Thymus (tissue), 11 donors: ENCODE results near the gene CDC5L. TPM values are rescaled to one million over a fixed set of nuclear protein-coding genes. Genes with fewer than 3 reads are reported as not detected.

ENCODE experiments used
- DNase-seq, 9 donors: peaks; one replicate each; pipeline ENCODE4 v3.0.0-alpha.2; 2013; ENCODE audit warnings: low spot score in 9 of 9, low read depth in 6 of 9, missing footprints in 1 of 9
- H3K27ac ChIP-seq, 2 donors: one replicate each; pipeline ENCODE4 v1.5.1; 2013; ENCODE audit warnings: control low read depth in 1 of 2, low read depth in 1 of 2, low read length in 1 of 2, mild to moderate bottlenecking in 1 of 2, moderate library complexity in 1 of 2
- H3K27me3 ChIP-seq, 2 donors: one replicate each; pipeline ENCODE4 v1.5.1; 2013; ENCODE audit warnings: low read length in 1 of 2; ENCODE audit not compliant: control insufficient read depth in 2 of 2, insufficient read depth in 1 of 2
- H3K36me3 ChIP-seq, 2 donors: one replicate each; pipeline ENCODE4 v1.5.1; 2013; ENCODE audit warnings: low read length in 1 of 2, mild to moderate bottlenecking in 1 of 2, moderate library complexity in 1 of 2; ENCODE audit not compliant: control insufficient read depth in 2 of 2, insufficient read depth in 2 of 2
- H3K4me1 ChIP-seq, 2 donors: one replicate each; pipeline ENCODE4 v1.5.1; 2013; ENCODE audit warnings: low read length in 2 of 2; ENCODE audit not compliant: control insufficient read depth in 2 of 2, insufficient read depth in 2 of 2
- H3K4me3 ChIP-seq, 2 donors: one replicate each; pipeline ENCODE4 v1.5.1; 2013; ENCODE audit warnings: low read length in 2 of 2, control low read depth in 1 of 2, mild to moderate bottlenecking in 1 of 2
- H3K9me3 ChIP-seq, 2 donors: one replicate each; pipeline ENCODE4 v1.5.1; 2013; ENCODE audit warnings: low read length in 1 of 2, mild to moderate bottlenecking in 1 of 2; ENCODE audit not compliant: control insufficient read depth in 2 of 2, insufficient read depth in 1 of 2
- WGBS: extraction: QIAGEN DNeasy Blood & Tissue Kit; methylation state at CpG from one replicate; pipeline ENCODE4 v1.1.7; 2013; 5-methylcytosine and 5-hydroxymethylcytosine counted together
- polyA plus RNA-seq: library from polyadenylated mRNA; stranded (reverse); fragments of 200-250 nt; gene quantifications from one replicate; pipeline ENCODE4 v1.2.3, GENCODE V29; 2013
- total RNA-seq: library from RNA; stranded (reverse); fragments of 120-200 nt; gene quantifications from one replicate; pipeline ENCODE4 v1.2.4, GENCODE V29; 2013
- donor health status: healthy.

Gene CDC5L
- total and polyA plus RNA-seq, 2 donors: 12.7 to 30.9 TPM

DNA sequence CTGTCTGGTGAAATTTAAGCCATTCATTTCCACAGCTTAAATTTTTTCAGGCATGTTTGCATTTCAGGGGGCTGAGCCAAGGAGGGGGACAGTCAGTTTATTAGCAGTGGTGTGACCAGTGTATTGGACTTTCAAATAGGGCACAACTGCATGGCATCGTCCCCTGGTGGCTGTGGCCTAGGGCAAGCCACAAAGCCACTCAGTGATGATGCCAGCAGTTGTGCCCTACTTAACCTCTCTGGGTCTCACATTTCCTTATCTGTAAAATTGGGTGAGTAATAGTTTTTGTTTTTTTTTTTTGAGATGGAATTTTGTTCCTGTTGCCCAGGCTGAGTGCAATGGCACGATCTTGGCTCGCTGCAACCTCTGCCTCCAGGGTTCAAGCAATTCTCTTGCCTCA is 48.0 kb downstream of the CDC5L start:
- Histone ChIP-seq H3K27me3 (no peaks in the 10 kb centered on the region), H3K9me3 (no peaks in the 10 kb centered on the region), H3K4me3 (no peak overlapping the region), H3K27ac (no peak overlapping the region), H3K4me1 (no peaks in the 10 kb centered on the region), H3K36me3 (peaks cover 7 to 18% of the 10 kb centered on the region in 2 donors)
- WGBS: over 99% methylated on average over 3 of the region's 3 CpGs
- no peak for DNase-seq

DNA sequence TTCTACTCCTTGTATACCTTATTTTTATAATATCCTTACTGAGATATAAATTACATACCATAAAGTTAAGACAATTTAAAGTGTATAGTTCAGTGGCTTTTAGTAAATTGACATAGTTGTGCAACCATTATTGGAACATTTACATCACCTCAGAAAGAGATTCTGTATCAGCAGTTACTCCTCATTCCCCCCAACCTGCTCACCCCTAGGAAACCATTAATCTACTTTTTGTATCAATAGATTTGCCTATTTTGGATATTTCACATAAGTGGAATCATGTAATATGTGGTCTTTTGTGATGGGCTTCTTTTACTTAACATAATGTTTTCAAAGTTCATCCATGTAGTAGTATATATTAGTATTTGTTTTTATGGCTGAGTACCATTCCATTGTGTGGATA is 51.3 kb downstream of the CDC5L start:
- no peaks in the 10 kb centered on the region for H3K27me3 ChIP-seq
- H3K4me1 ChIP-seq: no peaks in the 10 kb centered on the region
- peaks cover 9 to 14% of the 10 kb centered on the region in 2 donors for H3K36me3 ChIP-seq
- no peak overlapping the region for H3K27ac ChIP-seq
- DNase-seq: no peak
- no peak overlapping the region for H3K4me3 ChIP-seq
- peaks cover 1 to 7% of the 10 kb centered on the region in 2 donors for H3K9me3 ChIP-seq

DNA sequence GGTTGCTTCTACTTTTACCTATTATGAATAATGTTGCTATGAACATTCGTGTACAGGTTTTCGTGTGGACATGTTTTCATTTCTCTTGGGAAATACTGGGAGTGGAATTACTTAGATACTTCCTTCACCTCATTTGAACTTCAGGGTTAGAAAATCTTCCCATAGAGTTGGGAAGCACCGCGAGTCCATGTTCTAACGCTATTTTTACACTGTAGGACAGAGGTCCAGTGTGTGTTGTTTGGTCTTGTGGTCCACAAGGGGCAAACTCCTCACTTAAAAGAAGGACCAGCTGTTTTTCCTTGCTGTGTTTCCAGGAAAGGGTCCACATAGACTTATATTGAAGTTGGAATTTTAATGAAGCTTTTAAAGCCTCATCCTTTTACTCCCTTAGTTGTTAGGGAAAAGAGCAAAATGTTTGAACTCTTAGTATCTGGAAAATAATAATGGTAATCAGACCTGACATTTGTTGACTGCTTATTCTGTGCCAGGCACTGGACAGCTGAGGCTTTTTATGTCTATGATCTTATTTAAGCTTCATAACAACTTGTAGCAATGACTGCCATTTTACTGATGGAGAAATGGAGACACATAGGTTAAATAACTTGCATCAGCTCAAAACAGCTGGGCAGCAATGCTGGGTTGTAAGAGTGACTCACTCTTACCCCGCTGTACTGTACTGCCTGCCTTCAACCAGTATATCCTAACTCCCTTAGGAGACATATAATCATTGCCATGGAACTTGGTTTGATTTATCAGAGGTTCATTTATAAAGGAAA is 52.0 kb downstream of the CDC5L start:
- Histone ChIP-seq H3K4me1 (no peaks in the 10 kb centered on the region), H3K4me3 (no peak overlapping the region), H3K27ac (no peak overlapping the region), H3K9me3 (peaks cover 1 to 7% of the 10 kb centered on the region in 2 donors), H3K36me3 (peaks cover 12 to 14% of the 10 kb centered on the region in 2 donors), H3K27me3 (no peaks in the 10 kb centered on the region)
- 97% methylated on average over 6 of the region's 6 CpGs for WGBS
- no peak for DNase-seq

DNA sequence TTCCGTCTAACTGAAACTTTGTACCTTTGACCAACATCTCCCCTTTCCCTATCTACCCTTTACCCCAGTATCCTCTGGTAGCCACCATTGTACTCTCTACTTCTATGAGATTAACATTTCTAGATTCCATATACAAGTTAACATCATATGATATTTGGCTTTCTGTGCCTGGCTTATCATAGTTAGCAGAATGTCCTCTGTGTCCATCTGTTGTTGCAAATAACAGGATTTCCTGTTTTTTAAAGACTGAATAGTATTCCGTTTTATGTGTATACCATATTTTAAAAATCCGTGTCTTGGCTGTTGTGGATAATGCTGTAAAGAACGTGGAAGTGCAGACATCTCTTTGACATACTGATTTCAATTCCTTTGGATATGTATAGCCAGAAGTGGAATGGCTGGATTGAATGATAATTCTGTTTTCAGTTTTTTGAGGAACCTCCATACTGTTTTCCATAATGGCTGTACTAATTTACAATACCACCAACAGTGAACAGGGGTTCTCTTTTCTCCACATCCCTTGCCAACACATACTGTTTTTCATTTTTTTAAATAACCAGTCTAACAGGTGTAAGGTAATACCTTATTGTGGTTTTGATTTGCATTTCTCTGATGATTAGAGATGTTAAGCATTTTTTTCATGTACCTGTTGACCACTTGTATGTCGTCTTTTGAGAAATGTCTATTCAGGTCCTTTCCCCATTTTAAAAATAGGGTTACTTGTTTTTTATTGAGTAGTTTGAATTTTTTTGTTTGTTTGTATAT is 53.8 kb downstream of the CDC5L start:
- no peaks in the 10 kb centered on the region for H3K27me3 ChIP-seq
- H3K27ac ChIP-seq: no peak overlapping the region
- WGBS: 96% methylated on average over 5 of the region's 5 CpGs
- no peak for DNase-seq
- peaks cover 0 to 3% of the 10 kb centered on the region in 2 donors for H3K4me1 ChIP-seq
- no peak overlapping the region for H3K4me3 ChIP-seq
- H3K9me3 ChIP-seq: peaks cover 1 to 7% of the 10 kb centered on the region in 2 donors
- peaks cover 26 to 28% of the 10 kb centered on the region in 2 donors for H3K36me3 ChIP-seq

DNA sequence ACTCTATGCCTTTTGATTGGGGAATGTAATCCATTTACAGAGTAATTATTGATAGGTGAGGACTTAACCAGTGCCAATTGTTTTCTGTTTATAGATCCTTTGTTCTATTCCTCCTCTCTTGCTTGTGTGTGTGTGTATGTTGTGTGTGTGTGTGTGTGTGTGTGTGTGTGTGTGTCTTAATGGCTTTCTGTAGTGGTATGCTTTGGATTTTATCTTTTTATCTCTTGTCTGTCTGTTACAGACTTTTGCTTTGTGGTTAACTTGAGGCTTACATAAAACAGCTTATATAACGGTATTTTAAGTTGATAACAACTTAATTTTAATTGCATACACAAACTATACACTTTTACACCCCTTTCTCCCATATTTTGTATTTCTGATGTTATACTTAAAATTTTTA is 54.7 kb downstream of the CDC5L start:
- Histone ChIP-seq H3K4me1 (peaks cover 0 to 3% of the 10 kb centered on the region in 2 donors), H3K4me3 (no peak overlapping the region), H3K9me3 (peaks cover 1 to 7% of the 10 kb centered on the region in 2 donors), H3K36me3 (peaks cover 27 to 36% of the 10 kb centered on the region in 2 donors), H3K27ac (no peak overlapping the region), H3K27me3 (no peaks in the 10 kb centered on the region)
- no peak for DNase-seq
- 15% methylated on average over 1 of the region's 1 CpG for WGBS

DNA sequence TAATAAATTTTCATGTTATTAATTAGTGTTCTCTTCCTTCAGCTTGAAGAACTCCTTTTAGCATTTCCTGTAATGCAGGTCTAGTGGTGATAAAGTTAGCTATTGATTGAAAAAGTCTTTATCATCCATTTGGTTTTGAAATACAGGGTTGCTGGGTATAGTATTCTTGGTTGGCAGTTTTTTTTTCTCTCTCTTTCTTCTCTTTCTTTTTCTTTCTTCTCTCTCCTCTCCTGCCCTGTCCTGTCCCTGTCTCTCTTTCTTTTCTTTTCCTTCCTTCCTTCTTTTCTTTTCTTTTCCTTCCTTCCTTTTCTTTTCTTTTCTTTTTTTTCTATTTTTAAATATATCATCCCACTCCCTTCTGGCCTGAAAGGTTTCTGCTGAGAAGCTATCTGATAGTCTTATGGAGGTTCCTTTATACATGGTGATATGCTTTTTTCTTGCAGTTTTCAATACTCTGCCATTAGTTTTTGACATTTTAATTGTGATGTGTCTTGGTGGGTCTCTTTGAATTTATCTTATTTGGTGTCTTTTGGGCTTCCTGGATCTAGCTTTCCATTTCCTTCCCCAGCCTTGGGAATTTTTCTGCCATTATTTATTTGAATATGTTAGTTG is 55.4 kb downstream of the CDC5L start:
- Histone ChIP-seq H3K36me3 (peaks cover 27 to 43% of the 10 kb centered on the region in 2 donors), H3K4me1 (peaks cover 0 to 3% of the 10 kb centered on the region in 2 donors), H3K27ac (no peak overlapping the region), H3K4me3 (no peak overlapping the region), H3K9me3 (peaks cover 1 to 7% of the 10 kb centered on the region in 2 donors), H3K27me3 (no peaks in the 10 kb centered on the region)
- DNase-seq: no peak

DNA sequence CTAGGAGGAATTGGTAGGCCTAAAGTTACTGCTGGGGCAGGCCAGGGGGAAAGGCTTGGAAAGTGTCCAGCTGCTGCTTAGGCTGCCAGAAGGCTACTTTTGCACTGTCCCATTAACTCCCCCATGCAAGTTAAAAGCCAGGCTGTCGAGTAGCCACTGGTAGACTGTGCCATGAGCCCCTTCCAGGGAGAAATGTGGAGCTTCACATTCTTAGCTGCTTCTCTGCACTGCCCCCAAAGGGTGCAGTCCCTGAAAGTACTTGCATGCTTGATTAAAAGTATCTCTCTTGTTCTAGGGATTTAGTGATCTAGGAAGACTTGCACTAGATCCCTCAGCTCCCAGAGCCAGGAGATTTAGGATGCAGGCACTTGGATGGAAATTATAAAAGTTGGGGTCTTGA is 57.3 kb downstream of the CDC5L start:
- Histone ChIP-seq H3K4me1 (peaks cover 0 to 3% of the 10 kb centered on the region in 2 donors), H3K4me3 (no peak overlapping the region), H3K27me3 (no peaks in the 10 kb centered on the region), H3K36me3 (peaks cover 23 to 51% of the 10 kb centered on the region in 2 donors), H3K27ac (no peak overlapping the region), H3K9me3 (peaks cover 1 to 7% of the 10 kb centered on the region in 2 donors)
- WGBS: 96% methylated on average over 1 of the region's 1 CpG
- DNase-seq: no peak

DNA sequence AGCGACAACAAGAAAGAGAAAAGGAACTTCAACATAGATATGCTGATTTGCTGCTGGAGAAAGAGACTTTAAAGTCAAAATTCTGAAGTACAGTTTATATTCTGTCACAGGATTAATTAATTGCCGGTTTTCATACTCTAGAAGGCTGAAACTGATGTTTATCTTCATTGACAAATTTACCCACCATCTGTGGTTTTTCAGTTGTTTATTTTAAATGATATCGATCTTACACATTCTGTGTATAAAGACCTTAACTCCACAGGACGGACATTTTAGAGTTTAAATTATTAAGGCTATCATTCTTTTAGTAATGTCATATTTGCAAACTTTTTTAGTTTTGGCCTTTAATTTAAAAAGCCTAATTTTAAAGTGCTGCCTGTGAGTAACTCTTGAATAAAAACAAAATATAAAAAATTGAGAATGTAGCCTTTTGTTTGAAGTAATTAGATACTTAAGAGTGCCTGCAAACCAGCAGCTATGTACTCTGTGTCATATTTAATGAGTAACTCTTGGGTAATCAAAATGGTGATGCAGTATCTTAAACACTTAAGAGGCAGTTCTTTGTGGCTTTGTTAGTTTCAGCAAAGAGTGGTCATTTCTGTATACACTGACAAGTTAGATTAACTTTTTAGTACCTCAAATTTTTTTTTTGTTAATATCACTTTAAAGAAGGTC is 59.3 kb downstream of the CDC5L start:
- no peak overlapping the region for H3K4me3 ChIP-seq
- H3K27me3 ChIP-seq: no peaks in the 10 kb centered on the region
- peaks cover 23 to 44% of the 10 kb centered on the region in 2 donors for H3K36me3 ChIP-seq
- 94% methylated on average over 4 of the region's 4 CpGs for WGBS
- H3K27ac ChIP-seq: no peak overlapping the region
- H3K9me3 ChIP-seq: peaks cover 1 to 6% of the 10 kb centered on the region in 2 donors
- H3K4me1 ChIP-seq: peaks cover 0 to 3% of the 10 kb centered on the region in 2 donors
- DNase-seq: no peak
